ENCODE measurements around the gene PIPOX.

PIPOX gene

GRCh38 chr17:29010586-29010985, 32.4 kb upstream of the PIPOX start:
- TF ChIP-seq, protein P1, sequence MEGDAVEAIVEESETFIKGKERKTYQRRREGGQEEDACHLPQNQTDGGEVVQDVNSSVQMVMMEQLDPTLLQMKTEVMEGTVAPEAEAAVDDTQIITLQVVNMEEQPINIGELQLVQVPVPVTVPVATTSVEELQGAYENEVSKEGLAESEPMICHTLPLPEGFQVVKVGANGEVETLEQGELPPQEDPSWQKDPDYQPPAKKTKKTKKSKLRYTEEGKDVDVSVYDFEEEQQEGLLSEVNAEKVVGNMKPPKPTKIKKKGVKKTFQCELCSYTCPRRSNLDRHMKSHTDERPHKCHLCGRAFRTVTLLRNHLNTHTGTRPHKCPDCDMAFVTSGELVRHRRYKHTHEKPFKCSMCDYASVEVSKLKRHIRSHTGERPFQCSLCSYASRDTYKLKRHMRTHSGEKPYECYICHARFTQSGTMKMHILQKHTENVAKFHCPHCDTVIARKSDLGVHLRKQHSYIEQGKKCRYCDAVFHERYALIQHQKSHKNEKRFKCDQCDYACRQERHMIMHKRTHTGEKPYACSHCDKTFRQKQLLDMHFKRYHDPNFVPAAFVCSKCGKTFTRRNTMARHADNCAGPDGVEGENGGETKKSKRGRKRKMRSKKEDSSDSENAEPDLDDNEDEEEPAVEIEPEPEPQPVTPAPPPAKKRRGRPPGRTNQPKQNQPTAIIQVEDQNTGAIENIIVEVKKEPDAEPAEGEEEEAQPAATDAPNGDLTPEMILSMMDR (conservative IDR thresholded peaks at IDR 0.05): no peak
- H3K27ac ChIP-seq: no peak overlapping the region

- H3K27ac ChIP-seq: no peak overlapping the region
- TF ChIP-seq, protein P1 (conservative IDR thresholded peaks at IDR 0.05): no peak
Observed at GRCh38 chr17:29012535-29012934, 30.4 kb upstream of the PIPOX start.

- H3K27ac ChIP-seq: no peak overlapping the region
- TF ChIP-seq, protein P1 (conservative IDR thresholded peaks at IDR 0.05): no peak
Observed at GRCh38 chr17:29014716-29015115, 28.2 kb upstream of the PIPOX start.

- H3K27ac ChIP-seq: no peak overlapping the region
- TF ChIP-seq, protein P1 (conservative IDR thresholded peaks at IDR 0.05): no peak
Observed at GRCh38 chr17:29016345-29017210, 26.4 kb upstream of the PIPOX start.

GRCh38 chr17:29018788-29019474, 24.0 kb upstream of the PIPOX start:
- no peak overlapping the region for H3K27ac ChIP-seq
- TF ChIP-seq, protein P1 (conservative IDR thresholded peaks at IDR 0.05): no peak

GRCh38 chr17:29019475-29020181, 23.3 kb upstream of the PIPOX start:
- TF ChIP-seq, protein P1 (conservative IDR thresholded peaks at IDR 0.05): no peak
- H3K27ac ChIP-seq: no peak overlapping the region

DNA sequence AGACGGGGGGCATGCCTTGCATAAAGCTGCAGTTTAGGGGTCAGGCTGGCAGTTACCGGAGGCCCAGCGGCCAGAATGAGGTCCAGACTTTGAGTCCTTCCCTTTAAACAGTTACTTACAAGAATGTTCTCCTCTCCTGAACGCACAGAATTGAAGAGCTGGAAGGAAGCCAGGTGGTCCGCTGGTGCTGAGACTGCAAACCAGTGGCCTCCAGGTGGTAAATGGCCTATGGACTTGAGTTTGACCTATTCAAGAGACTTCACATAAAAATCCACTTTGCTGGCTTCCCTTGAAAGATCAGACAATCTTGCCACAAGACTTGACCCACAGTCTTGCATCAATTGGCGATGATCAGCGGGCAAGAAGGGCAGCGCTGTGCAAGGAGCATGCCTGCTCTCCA, 22.4 kb upstream of the PIPOX start:
- no peak overlapping the region for H3K27ac ChIP-seq
- TF ChIP-seq, protein P1 (conservative IDR thresholded peaks at IDR 0.05): no peak
